Measurements from ENCODE around the gene VPS13C. TPM values are rescaled to one million over a fixed set of nuclear protein-coding genes. Genes with fewer than 3 reads are reported as not detected.

Gene VPS13C
- total RNA-seq, 1 donor from 2014 or later, result 51.6 TPM

GRCh38 chr15:62099094-62099601, 38.9 kb upstream of the VPS13C start:
- no peaks in the 10 kb centered on the region for H3F3A ChIP-seq (ENCODE audit: low read depth)
- no peak for DNase-seq (ENCODE audit: low spot score)
- Mint-ChIP-seq H3K4me3 (no peak overlapping the region), H3K9me3 (no peaks in the 10 kb centered on the region), H3K36me3 (no peaks in the 10 kb centered on the region), H3K27me3 (ENCODE audit: insufficient read depth, low read depth) (peaks cover 5% of the 10 kb centered on the region), H3K4me1 (no peaks in the 10 kb centered on the region), H3K27ac (no peak overlapping the region)
- no peak overlapping the region for H3K9ac ChIP-seq
- H3K79me2 ChIP-seq (ENCODE audit: low read depth), result no peaks in the 10 kb centered on the region
- no peak overlapping the region for H3K4me2 ChIP-seq
- no peaks in the 10 kb centered on the region for H3K36me3 ChIP-seq
- H4K20me1 ChIP-seq (ENCODE audit: low read depth), result no peaks in the 10 kb centered on the region
- no peak overlapping the region for H3K4me3 ChIP-seq
- no peaks in the 10 kb centered on the region for H3K4me1 ChIP-seq
- no peaks in the 10 kb centered on the region for H3K27me3 ChIP-seq
- no peak overlapping the region for H3K27ac ChIP-seq
- no peaks in the 10 kb centered on the region for H3K9me3 ChIP-seq (ENCODE audit: low read depth)
- H2AFZ ChIP-seq (replicated peaks), result no peak overlapping the region
- TF ChIP-seq CTCF (IDR thresholded peaks at IDR 0.05) (no peak), EZH2phosphoT487 (IDR thresholded peaks at IDR 0.05) (no peak), EZH2 (IDR thresholded peaks at IDR 0.05) (no peak)

GRCh38 chr15:62094388-62094787, 34.1 kb upstream of the VPS13C start:
- no peaks in the 10 kb centered on the region for H3K4me1 Mint-ChIP-seq
- no peak overlapping the region for H3K27ac Mint-ChIP-seq
- Histone ChIP-seq H3K4me3 (no peak overlapping the region), H4K20me1 (ENCODE audit: low read depth) (no peaks in the 10 kb centered on the region), H3K4me2 (no peak overlapping the region), H3K4me1 (no peaks in the 10 kb centered on the region), H3K36me3 (no peaks in the 10 kb centered on the region), H3K9ac (no peak overlapping the region), H2AFZ (replicated peaks) (no peak overlapping the region), H3K27ac (no peak overlapping the region), H3K79me2 (ENCODE audit: low read depth) (no peaks in the 10 kb centered on the region), H3K27me3 (no peaks in the 10 kb centered on the region), H3F3A (ENCODE audit: low read depth) (no peaks in the 10 kb centered on the region), H3K9me3 (ENCODE audit: low read depth) (no peaks in the 10 kb centered on the region)
- H3K36me3 Mint-ChIP-seq, result no peaks in the 10 kb centered on the region
- no peaks in the 10 kb centered on the region for H3K9me3 Mint-ChIP-seq
- TF ChIP-seq EZH2phosphoT487 (IDR thresholded peaks at IDR 0.05) (no peak), CTCF (IDR thresholded peaks at IDR 0.05) (no peak), EZH2 (IDR thresholded peaks at IDR 0.05) (no peak)
- no peak overlapping the region for H3K4me3 Mint-ChIP-seq
- peaks cover 5% of the 10 kb centered on the region for H3K27me3 Mint-ChIP-seq (ENCODE audit: insufficient read depth, low read depth)
- DNase-seq (ENCODE audit: low spot score), result no peak

- Histone ChIP-seq H3K9me3 (ENCODE audit: low read depth) (no peaks in the 10 kb centered on the region), H3K4me1 (no peaks in the 10 kb centered on the region), H3K36me3 (no peaks in the 10 kb centered on the region), H3F3A (ENCODE audit: low read depth) (no peaks in the 10 kb centered on the region), H3K79me2 (ENCODE audit: low read depth) (no peaks in the 10 kb centered on the region), H3K4me2 (no peak overlapping the region), H3K27ac (no peak overlapping the region), H2AFZ (replicated peaks) (no peak overlapping the region), H3K27me3 (no peaks in the 10 kb centered on the region), H4K20me1 (ENCODE audit: low read depth) (no peaks in the 10 kb centered on the region), H3K9ac (no peak overlapping the region), H3K4me3 (no peak overlapping the region)
- no peaks in the 10 kb centered on the region for H3K4me1 Mint-ChIP-seq
- peaks cover 3% of the 10 kb centered on the region for H3K27me3 Mint-ChIP-seq (ENCODE audit: insufficient read depth, low read depth)
- no peaks in the 10 kb centered on the region for H3K36me3 Mint-ChIP-seq
- H3K27ac Mint-ChIP-seq, result no peak overlapping the region
- DNase-seq (ENCODE audit: low spot score), result no peak
- no peak for TF ChIP-seq EZH2 (IDR thresholded peaks at IDR 0.05)
- no peak for TF ChIP-seq CTCF (IDR thresholded peaks at IDR 0.05)
- no peak for TF ChIP-seq EZH2phosphoT487 (IDR thresholded peaks at IDR 0.05)
- H3K4me3 Mint-ChIP-seq, result no peak overlapping the region
- no peaks in the 10 kb centered on the region for H3K9me3 Mint-ChIP-seq
These were observed 33.6 kb upstream of the VPS13C start for GRCh38 chr15:62093809-62094208.

Data from neural progenitor cell (in vitro differentiated cells).